Activated CD8-positive, alpha-beta T cell treated with anti-CD3 and anti-CD28 coated beads for 36 hours (primary cell): ENCODE measurements around the gene RGS14. TPM values are rescaled to one million over a fixed set of nuclear protein-coding genes. Genes with fewer than 3 reads are reported as not detected.

Experiments
- ATAC-seq: fragments of 200-7000 bp; cut with Tn5 transposase; one replicate; pipeline ENCODE4 v1.10.0; 2021; ENCODE audit warnings: mild to moderate bottlenecking, moderate library complexity
- CTCF ChIA-PET: fragments of 350-600 bp; sonication (Branson Sonifier 250); formaldehyde crosslinking; loops from one replicate; lab custom pipeline; 2021; ENCODE audit warnings: antibody characterized with exemption; lab: Charles Lee
- POLR2A ChIA-PET: fragments of 350-600 bp; sonication (Branson Sonifier 250); formaldehyde crosslinking; loops from one replicate; lab custom pipeline; 2021; ENCODE audit warnings: antibody characterized with exemption; lab: Charles Lee
- DNase-seq: peaks from one replicate; pipeline ENCODE4 v3.0.0-alpha.2; 2020
- H3K27ac Mint-ChIP-seq: one replicate; pipeline ENCODE4 v1.8.0; 2021; ENCODE audit warnings: mild to moderate bottlenecking, mixed read lengths
- H3K27me3 Mint-ChIP-seq: one replicate; pipeline ENCODE4 v1.8.0; 2021; ENCODE audit warnings: mixed read lengths
- H3K36me3 Mint-ChIP-seq: one replicate; pipeline ENCODE4 v1.8.0; 2021; ENCODE audit warnings: low read depth, mixed read lengths
- H3K4me1 Mint-ChIP-seq: one replicate; pipeline ENCODE4 v1.8.0; 2021; ENCODE audit warnings: low read depth, mixed read lengths
- H3K4me3 Mint-ChIP-seq: one replicate; pipeline ENCODE4 v1.8.0; 2021; ENCODE audit warnings: mild to moderate bottlenecking, moderate library complexity, mixed read lengths
- H3K9me3 Mint-ChIP-seq: one replicate; pipeline ENCODE4 v1.8.0; 2021; ENCODE audit warnings: mixed read lengths
- CTCF ChIP-seq: fragments of 200-600 bp; IDR thresholded peaks from one replicate; pipeline ENCODE4 v1.8.0; 2022; ENCODE audit warnings: antibody characterized with exemption, mild to moderate bottlenecking
- intact Hi-C: fragments of 100-400 bp; cut with micrococcal nuclease; formaldehyde crosslinking; loops from one replicate; pipeline ENCODE4 v1.10.0; 2022
- total RNA-seq, 2 experiments: library from RNA; stranded (reverse); gene quantifications; one replicate each; pipeline ENCODE4 v1.2.3, GENCODE V29; 2021

The RGS14 gene
- total RNA-seq, 2 experiments from 2014 or later = 50.4 to 52.5 TPM

- intact Hi-C loops = no loop called here
- H3K9me3 Mint-ChIP-seq = no peaks in the 10 kb centered on the region
Observed at GRCh38 chr5:177346820-177347219, 10.9 kb upstream of the RGS14 start.

GRCh38 chr5:177347699-177348098 lies 10.0 kb upstream of the RGS14 start:
- H3K9me3 Mint-ChIP-seq = no peaks in the 10 kb centered on the region
- H3K27ac Mint-ChIP-seq = peak overlapping the region; percentile 46
- peaks cover 44% of the 10 kb centered on the region for H3K4me1 Mint-ChIP-seq
- H3K27me3 Mint-ChIP-seq = no peaks in the 10 kb centered on the region
- POLR2A ChIA-PET = no interaction called here
- CTCF ChIA-PET = interaction anchor here (2.6 to 5.3 kb wide), 2 partner anchors 12 to 31 kb away, joined by 11 to 28 read pairs; no protein-coding TSS in a partner anchor
- no peak overlapping the region for H3K4me3 Mint-ChIP-seq
- no peak for ATAC-seq
- TF ChIP-seq CTCF = no peak
- peaks cover 21% of the 10 kb centered on the region for H3K36me3 Mint-ChIP-seq
- intact Hi-C loops = no loop called here
- no peak for DNase-seq

More at GRCh38 chr5:177346820-177347219, 10.9 kb upstream of the RGS14 start:
- Mint-ChIP-seq H3K27me3 (no peaks in the 10 kb centered on the region), H3K36me3 (peaks cover 22% of the 10 kb centered on the region), H3K27ac (no peak overlapping the region), H3K4me3 (no peak overlapping the region), H3K4me1 (peaks cover 44% of the 10 kb centered on the region)
- DNase-seq (no peak), ATAC-seq (no peak)
- POLR2A ChIA-PET = interaction anchor here (0.9 to 2.3 kb wide), 2 partner anchors 15 to 36 kb away, joined by 3 to 8 read pairs; no protein-coding TSS in a partner anchor
- CTCF ChIA-PET = interaction anchor here (0.9 to 2.6 kb wide), 9 partner anchors 9 to 235 kb away, joined by 3 to 11 read pairs (median 6); no protein-coding TSS in a partner anchor
- TF ChIP-seq CTCF = no peak

- Mint-ChIP-seq H3K4me3 (peak overlapping the region; percentile 93), H3K27ac (no peak overlapping the region), H3K4me1 (peaks cover 41% of the 10 kb centered on the region), H3K27me3 (no peaks in the 10 kb centered on the region), H3K36me3 (peaks cover 15% of the 10 kb centered on the region), H3K9me3 (no peaks in the 10 kb centered on the region)
- intact Hi-C loops = no loop called here
- TF ChIP-seq CTCF = no peak
- ChIA-PET POLR2A (interaction anchor here (3.5 to 4.2 kb wide), 2 partner anchors 11 to 37 kb away, joined by 15 to 19 read pairs; no protein-coding TSS in a partner anchor), CTCF (interaction anchor here (0.9 to 5.3 kb wide), 6 partner anchors 23 to 108 kb away, joined by 3 to 28 read pairs (median 4); no protein-coding TSS in a partner anchor)
- no peak for ATAC-seq
- DNase-seq = no peak
Observed at GRCh38 chr5:177349362-177349647, 8.4 kb upstream of the RGS14 start.

GRCh38 chr5:177349762-177350161 lies 8.0 kb upstream of the RGS14 start:
- Mint-ChIP-seq H3K27me3 (no peaks in the 10 kb centered on the region), H3K9me3 (peaks cover 3% of the 10 kb centered on the region), H3K4me1 (peaks cover 46% of the 10 kb centered on the region), H3K36me3 (peaks cover 18% of the 10 kb centered on the region), H3K4me3 (peak overlapping the region; percentile 93), H3K27ac (peak overlapping the region; percentile 72)
- POLR2A ChIA-PET = interaction anchor here (3.5 to 4.2 kb wide), 2 partner anchors 11 to 37 kb away, joined by 15 to 19 read pairs; no protein-coding TSS in a partner anchor
- CTCF ChIA-PET = interaction anchor here (0.9 to 5.3 kb wide), 7 partner anchors 22 to 236 kb away, joined by 3 to 28 read pairs (median 5); no protein-coding TSS in a partner anchor
- no peak for ATAC-seq
- no peak for DNase-seq
- intact Hi-C loops = no loop called here
- no peak for TF ChIP-seq CTCF

- CTCF ChIA-PET = interaction anchor here (0.9 to 5.3 kb wide), 13 partner anchors 11 to 237 kb away, joined by 3 to 28 read pairs (median 7); no protein-coding TSS in a partner anchor
- Mint-ChIP-seq H3K27ac (peak overlapping the region; percentile 100), H3K4me3 (peak overlapping the region; percentile 93), H3K36me3 (peaks cover 20% of the 10 kb centered on the region), H3K27me3 (no peaks in the 10 kb centered on the region), H3K4me1 (peaks cover 54% of the 10 kb centered on the region), H3K9me3 (peaks cover 13% of the 10 kb centered on the region)
- TF ChIP-seq CTCF = no peak
- intact Hi-C loops = no loop called here
- ATAC-seq = no peak
- POLR2A ChIA-PET = interaction anchor here (1.0 to 4.2 kb wide), 17 partner anchors 10 to 96 kb away, joined by 3 to 19 read pairs (median 5); partner anchors contain the start of genes GRK6, PRR7 and RAB24
- no peak for DNase-seq
Observed at GRCh38 chr5:177350776-177351391, 6.8 kb upstream of the RGS14 start.
